GM12874 (cell line): ENCODE data around the gene TBC1D22A.

Source experiments
- CTCF ChIP-seq: IDR thresholded peaks from 2 replicates; pipeline ENCODE4 v1.5.1; 2011; ENCODE audit warnings: low read depth, mild to moderate bottlenecking, control low read depth, low read length, moderate library complexity; ENCODE audit not compliant: insufficient read depth

TBC1D22A gene

GRCh38 chr22:46732513-46732912 lies 29.9 kb upstream of the TBC1D22A start:
- TF ChIP-seq CTCF: no peak

- TF ChIP-seq CTCF: no peak
Observed at GRCh38 chr22:46734830-46735453, 27.5 kb upstream of the TBC1D22A start.

GRCh38 chr22:46735747-46736608 lies 26.5 kb upstream of the TBC1D22A start:
- TF ChIP-seq CTCF: no peak

GRCh38 chr22:46736705-46737104 lies 25.7 kb upstream of the TBC1D22A start:
- TF ChIP-seq CTCF: no peak

- TF ChIP-seq CTCF: no peak
Observed at GRCh38 chr22:46737105-46737975, 25.1 kb upstream of the TBC1D22A start.

GRCh38 chr22:46737976-46738646 lies 24.3 kb upstream of the TBC1D22A start, which contains the start of gene CERK:
Gene CERK (minus strand): TSS chr22:46738252. CDS start chr22:46738148, 104 bp downstream.
- no peak for TF ChIP-seq CTCF
